Panc1 (cell line): ENCODE results near the gene JAZF1. TPM values are rescaled to one million over a fixed set of nuclear protein-coding genes. Genes with fewer than 3 reads are reported as not detected.

Experiments used
- ATAC-seq: fragments of 200-7000 bp; cut with Tn5 transposase; 2 replicates; pipeline ENCODE4 v1.9.1; 2020; ENCODE audit warnings: mild to moderate bottlenecking, moderate library complexity
- BruUV-seq: library from RNA; stranded (reverse); fragments of 400-500 nt; replicated peaks from 2 replicates; lab custom pipeline; 2021; lab: Mats Ljungman, UMichigan
- CTCF ChIA-PET: fragments of 300-600 bp; sonication (Branson Sonifier 250); formaldehyde crosslinking; loops from one replicate; lab custom pipeline; 2022; ENCODE audit warnings: antibody characterized with exemption; lab: Charles Lee
- POLR2A ChIA-PET: fragments of 300-600 bp; sonication (Branson Sonifier 250); formaldehyde crosslinking; loops from one replicate; lab custom pipeline; 2022; ENCODE audit warnings: antibody characterized with exemption; lab: Charles Lee
- DNase-seq: peaks from one replicate; pipeline ENCODE4 v3.0.0-alpha.2; 2010; ENCODE audit warnings: low read depth, low spot score
- H3K27ac ChIP-seq: 2 replicates; pipeline ENCODE4 v1.5.1; 2011; ENCODE audit warnings: mild to moderate bottlenecking, low read length, inconsistent platforms
- H3K27me3 ChIP-seq: fragments of 200-500 bp; sonication (Bioruptor generic); 2 replicates; pipeline ENCODE4 v1.6.0; 2014; ENCODE audit warnings: low read length, inconsistent platforms; ENCODE audit not compliant: control insufficient read depth, insufficient read depth
- H3K36me3 ChIP-seq: fragments of 200-500 bp; sonication (Bioruptor generic); 2 replicates; pipeline ENCODE4 v1.5.1; 2014; ENCODE audit warnings: inconsistent platforms, mild to moderate bottlenecking, low read length, moderate library complexity; ENCODE audit not compliant: control insufficient read depth, insufficient read depth
- H3K4me1 ChIP-seq: 2 replicates; pipeline ENCODE4 v1.5.1; 2011; ENCODE audit warnings: inconsistent platforms, mild to moderate bottlenecking, low read length, moderate library complexity; ENCODE audit not compliant: control insufficient read depth, insufficient read depth
- H3K4me3 ChIP-seq, 2 experiments: 2 replicates each; pipeline ENCODE4 v1.5.1; 2011 to 2012; ENCODE audit warnings: low read depth in 2 of 2, low read length in 2 of 2, mild to moderate bottlenecking in 2 of 2, inconsistent platforms in 1 of 2, moderate library complexity in 1 of 2
- H3K9me3 ChIP-seq: fragments of 200-500 bp; sonication (Bioruptor generic); 2 replicates; pipeline ENCODE4 v1.5.1; 2014; ENCODE audit warnings: low read depth, mild to moderate bottlenecking, inconsistent platforms, low read length, moderate library complexity; ENCODE audit not compliant: control insufficient read depth, insufficient read depth
- POLR2AphosphoS5 ChIP-seq: IDR thresholded peaks from 2 replicates; pipeline ENCODE4 v1.6.1; 2012; ENCODE audit warnings: mild to moderate bottlenecking, low read depth, low read length, moderate library complexity
- SIN3A ChIP-seq: IDR thresholded peaks from 2 replicates; pipeline ENCODE4 v1.6.1; 2012; ENCODE audit warnings: low read depth, mild to moderate bottlenecking, low read length, moderate library complexity, borderline replicate concordance; ENCODE audit not compliant: insufficient read depth
- TCF7L2 ChIP-seq: IDR thresholded peaks from 2 replicates; pipeline ENCODE4 v1.6.1; 2011; ENCODE audit warnings: mild to moderate bottlenecking, low read depth, low read length, inconsistent platforms
- in situ Hi-C: cut with HindIII; loops from 2 replicates; pipeline ENCODE4 v1.10.0; 2016; ENCODE audit warnings: low sequenced_read_pairs, low pct_unique_long_range_greater_than_20kb
- intact Hi-C: fragments of 100-400 bp; cut with micrococcal nuclease; formaldehyde crosslinking; loops from one replicate; pipeline ENCODE4 v1.10.0; 2022; ENCODE audit not compliant: unreplicated experiment
- total RNA-seq: library from RNA; stranded (reverse); gene quantifications from one replicate; pipeline ENCODE4 v1.2.1, GENCODE V29; 2021; ENCODE audit not compliant: unreplicated experiment
- TF ChIP-seq, protein P1 (sequence below), 2 experiments: IDR thresholded peaks; 2 replicates each; pipeline ENCODE4 v1.6.1; 2011 to 2012; ENCODE audit warnings: low read depth in 2 of 2, control low read depth in 1 of 2, low read length in 1 of 2, mild to moderate bottlenecking in 1 of 2, moderate library complexity in 1 of 2; ENCODE audit not compliant: insufficient read depth in 1 of 2
- TF ChIP-seq, protein P2 (sequence below): fragments of 450-650 bp; IDR thresholded peaks from 2 replicates; pipeline ENCODE4 v1.5.1; 2017; ENCODE audit warnings: mild to moderate bottlenecking

JAZF1 gene
- total RNA-seq, 1 experiment from 2014 or later: 8.8 TPM

DNA sequence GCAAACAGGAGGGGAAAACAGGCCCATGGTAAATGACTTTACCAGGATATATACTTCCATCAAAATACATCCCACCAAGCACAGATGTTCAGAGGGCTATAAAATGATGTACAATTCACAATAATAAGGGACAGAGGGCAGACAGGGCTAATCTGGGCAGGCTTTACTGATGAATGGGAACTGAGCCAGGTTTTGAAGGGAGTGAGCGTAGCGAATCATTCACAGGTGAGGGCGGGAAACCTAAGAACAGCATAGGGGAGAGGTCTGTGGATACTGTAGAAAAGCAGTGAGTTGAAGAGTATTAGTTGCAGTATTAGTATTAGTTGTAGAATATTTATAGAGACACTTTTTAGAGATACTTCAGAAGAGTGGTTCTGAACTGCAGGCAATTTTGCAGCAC, 180.8 kb downstream of the JAZF1 start:
- Histone ChIP-seq H3K4me1 (peaks cover 6% of the 10 kb centered on the region), H3K27me3 (no peaks in the 10 kb centered on the region), H3K27ac (no peak overlapping the region), H3K4me3 (no peak overlapping the region), H3K36me3 (no peaks in the 10 kb centered on the region), H3K9me3 (no peaks in the 10 kb centered on the region)
- ChIA-PET CTCF (no interaction called here), POLR2A (no interaction called here)
- no TSS peak for BruUV-seq
- TF ChIP-seq, protein P1, sequence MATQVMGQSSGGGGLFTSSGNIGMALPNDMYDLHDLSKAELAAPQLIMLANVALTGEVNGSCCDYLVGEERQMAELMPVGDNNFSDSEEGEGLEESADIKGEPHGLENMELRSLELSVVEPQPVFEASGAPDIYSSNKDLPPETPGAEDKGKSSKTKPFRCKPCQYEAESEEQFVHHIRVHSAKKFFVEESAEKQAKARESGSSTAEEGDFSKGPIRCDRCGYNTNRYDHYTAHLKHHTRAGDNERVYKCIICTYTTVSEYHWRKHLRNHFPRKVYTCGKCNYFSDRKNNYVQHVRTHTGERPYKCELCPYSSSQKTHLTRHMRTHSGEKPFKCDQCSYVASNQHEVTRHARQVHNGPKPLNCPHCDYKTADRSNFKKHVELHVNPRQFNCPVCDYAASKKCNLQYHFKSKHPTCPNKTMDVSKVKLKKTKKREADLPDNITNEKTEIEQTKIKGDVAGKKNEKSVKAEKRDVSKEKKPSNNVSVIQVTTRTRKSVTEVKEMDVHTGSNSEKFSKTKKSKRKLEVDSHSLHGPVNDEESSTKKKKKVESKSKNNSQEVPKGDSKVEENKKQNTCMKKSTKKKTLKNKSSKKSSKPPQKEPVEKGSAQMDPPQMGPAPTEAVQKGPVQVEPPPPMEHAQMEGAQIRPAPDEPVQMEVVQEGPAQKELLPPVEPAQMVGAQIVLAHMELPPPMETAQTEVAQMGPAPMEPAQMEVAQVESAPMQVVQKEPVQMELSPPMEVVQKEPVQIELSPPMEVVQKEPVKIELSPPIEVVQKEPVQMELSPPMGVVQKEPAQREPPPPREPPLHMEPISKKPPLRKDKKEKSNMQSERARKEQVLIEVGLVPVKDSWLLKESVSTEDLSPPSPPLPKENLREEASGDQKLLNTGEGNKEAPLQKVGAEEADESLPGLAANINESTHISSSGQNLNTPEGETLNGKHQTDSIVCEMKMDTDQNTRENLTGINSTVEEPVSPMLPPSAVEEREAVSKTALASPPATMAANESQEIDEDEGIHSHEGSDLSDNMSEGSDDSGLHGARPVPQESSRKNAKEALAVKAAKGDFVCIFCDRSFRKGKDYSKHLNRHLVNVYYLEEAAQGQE (IDR thresholded peaks at IDR 0.05; ENCODE audit: insufficient read depth in 1 of 2, low read depth in 2 of 2, low read length in 1 of 2): no peak
- TF ChIP-seq POLR2AphosphoS5 (no peak), SIN3A (no peak), TCF7L2 (no peak)
- TF ChIP-seq, protein P2, sequence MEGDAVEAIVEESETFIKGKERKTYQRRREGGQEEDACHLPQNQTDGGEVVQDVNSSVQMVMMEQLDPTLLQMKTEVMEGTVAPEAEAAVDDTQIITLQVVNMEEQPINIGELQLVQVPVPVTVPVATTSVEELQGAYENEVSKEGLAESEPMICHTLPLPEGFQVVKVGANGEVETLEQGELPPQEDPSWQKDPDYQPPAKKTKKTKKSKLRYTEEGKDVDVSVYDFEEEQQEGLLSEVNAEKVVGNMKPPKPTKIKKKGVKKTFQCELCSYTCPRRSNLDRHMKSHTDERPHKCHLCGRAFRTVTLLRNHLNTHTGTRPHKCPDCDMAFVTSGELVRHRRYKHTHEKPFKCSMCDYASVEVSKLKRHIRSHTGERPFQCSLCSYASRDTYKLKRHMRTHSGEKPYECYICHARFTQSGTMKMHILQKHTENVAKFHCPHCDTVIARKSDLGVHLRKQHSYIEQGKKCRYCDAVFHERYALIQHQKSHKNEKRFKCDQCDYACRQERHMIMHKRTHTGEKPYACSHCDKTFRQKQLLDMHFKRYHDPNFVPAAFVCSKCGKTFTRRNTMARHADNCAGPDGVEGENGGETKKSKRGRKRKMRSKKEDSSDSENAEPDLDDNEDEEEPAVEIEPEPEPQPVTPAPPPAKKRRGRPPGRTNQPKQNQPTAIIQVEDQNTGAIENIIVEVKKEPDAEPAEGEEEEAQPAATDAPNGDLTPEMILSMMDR: no peak
- no peak for ATAC-seq
- DNase-seq: no peak
- intact Hi-C loops: no loop called here
- in situ Hi-C loops: no loop called here

GRCh38 chr7:27998382-27998781, 182.2 kb downstream of the JAZF1 start:
- Histone ChIP-seq H3K4me3 (no peak overlapping the region), H3K9me3 (no peaks in the 10 kb centered on the region), H3K27me3 (no peaks in the 10 kb centered on the region), H3K27ac (no peak overlapping the region), H3K36me3 (no peaks in the 10 kb centered on the region), H3K4me1 (peaks cover 18% of the 10 kb centered on the region)
- no TSS peak for BruUV-seq
- DNase-seq (no peak), ATAC-seq (no peak)
- TF ChIP-seq, protein P2: no peak
- TF ChIP-seq, protein P1 (IDR thresholded peaks at IDR 0.05; ENCODE audit: insufficient read depth in 1 of 2, low read depth in 2 of 2, low read length in 1 of 2): no peak
- TF ChIP-seq POLR2AphosphoS5: no peak
- TF ChIP-seq SIN3A: no peak
- TF ChIP-seq TCF7L2: no peak
- intact Hi-C loops (no loop called here), in situ Hi-C loops (no loop called here)
- ChIA-PET POLR2A (no interaction called here), CTCF (no interaction called here)
